Measurements from ENCODE around the gene TSPAN1. TPM values are rescaled to one million over a fixed set of nuclear protein-coding genes. Genes with fewer than 3 reads are reported as not detected.

Gene TSPAN1, protein sequence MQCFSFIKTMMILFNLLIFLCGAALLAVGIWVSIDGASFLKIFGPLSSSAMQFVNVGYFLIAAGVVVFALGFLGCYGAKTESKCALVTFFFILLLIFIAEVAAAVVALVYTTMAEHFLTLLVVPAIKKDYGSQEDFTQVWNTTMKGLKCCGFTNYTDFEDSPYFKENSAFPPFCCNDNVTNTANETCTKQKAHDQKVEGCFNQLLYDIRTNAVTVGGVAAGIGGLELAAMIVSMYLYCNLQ
- not detected for polyA plus RNA-seq (2013, experiment 1 of 2; ENCODE audit: insufficient read length)
- not detected for polyA plus RNA-seq (2013, experiment 2 of 2; ENCODE audit: insufficient read length)

DNA sequence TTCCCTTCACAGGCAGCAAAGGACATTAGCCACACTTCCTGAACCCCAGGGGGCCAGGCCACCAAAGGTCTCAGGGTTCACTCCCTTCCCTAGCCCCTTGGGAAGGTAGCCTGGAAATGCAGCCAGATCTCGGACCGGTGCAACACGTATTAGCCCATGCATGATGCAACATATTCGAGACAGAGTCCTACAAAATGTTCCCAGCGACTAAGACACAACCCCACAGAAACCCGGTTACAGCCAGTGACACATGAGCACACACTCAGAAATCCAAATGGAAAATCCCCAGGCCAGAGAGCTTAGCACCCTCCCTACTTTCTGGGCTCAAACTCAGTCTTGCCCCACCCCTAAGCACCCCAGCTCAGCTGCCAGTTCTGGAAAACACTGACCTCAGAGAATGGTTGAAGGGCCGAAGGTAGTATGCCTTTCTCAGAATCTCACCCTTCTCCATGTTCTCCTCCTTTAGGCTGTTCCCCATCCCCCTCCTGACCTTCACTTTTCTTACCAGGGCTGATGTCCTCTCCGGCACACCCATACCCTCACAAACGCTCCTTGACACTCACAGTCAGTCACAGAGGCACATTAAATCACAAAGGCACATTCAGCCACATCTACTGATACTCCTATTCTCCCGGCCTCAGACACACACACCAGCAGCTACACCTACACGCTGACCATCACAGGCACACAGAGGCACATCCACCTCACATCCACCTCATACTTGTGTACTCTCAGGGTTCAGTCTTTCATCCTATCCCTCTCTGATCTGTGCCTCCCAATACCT lies at the start of gene TSPAN1:
TSS of gene TSPAN1 (plus strand) at position 640 of the 784 bp plus-strand sequence. CDS start 6,021 bp downstream, outside the sequence.
- DNase-seq = no peak

GRCh38 chr1:46128344-46128743 lies 46.5 kb upstream of the TSPAN1 start:
- DNase-seq = no peak

DNA sequence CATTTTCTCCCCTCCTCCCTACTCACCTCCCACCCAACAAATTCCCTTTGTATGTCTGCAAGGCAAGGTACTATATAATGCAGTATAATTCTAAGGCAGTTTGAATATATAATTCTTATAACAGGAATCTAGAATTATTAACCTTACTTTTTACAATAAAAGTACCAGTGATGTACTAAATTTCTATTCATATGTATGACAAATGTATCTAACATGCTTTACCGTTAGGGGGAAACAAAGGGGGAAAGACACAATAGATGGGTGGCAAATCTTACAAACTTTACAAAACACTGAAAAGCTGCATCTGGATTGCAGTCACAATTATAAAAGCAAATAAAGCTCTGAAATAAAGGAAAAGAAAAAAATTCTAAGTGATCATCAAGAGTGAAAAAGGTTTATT lies 44.8 kb upstream of the TSPAN1 start:
- no peak for DNase-seq

- DNase-seq = no peak
Observed at GRCh38 chr1:46130606-46131005, 44.3 kb upstream of the TSPAN1 start.

DNA sequence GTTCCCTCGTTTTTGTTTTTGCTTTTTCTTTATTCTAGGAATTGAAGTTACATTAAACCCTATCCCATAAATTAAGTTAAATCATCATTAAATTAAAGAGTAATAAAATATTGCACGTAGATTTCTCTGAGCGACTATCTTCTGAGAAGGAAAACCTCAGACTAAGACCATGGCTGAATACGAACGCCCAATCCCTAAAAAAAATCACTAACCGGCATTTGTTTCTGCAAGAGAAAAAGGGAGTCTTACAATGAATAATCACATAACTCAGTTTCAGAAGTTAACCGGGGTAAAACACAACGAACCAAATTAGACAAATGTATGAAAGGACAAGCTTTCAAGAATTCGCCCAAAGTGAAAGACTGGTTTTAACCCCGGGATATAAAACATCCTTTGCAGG lies 43.8 kb upstream of the TSPAN1 start:
- DNase-seq = no peak

- peak; percentile 33 for DNase-seq
Observed at GRCh38 chr1:46131712-46132528, 43.0 kb upstream of the TSPAN1 start.

- DNase-seq = peak; percentile 99
Observed at GRCh38 chr1:46132529-46133180, 42.2 kb upstream of the TSPAN1 start, which contains the start of gene PIK3R3. Gene PIK3R3 (minus strand): TSS chr1:46132629. CDS start chr1:46131952, 677 bp downstream.

- no peak for DNase-seq
Observed at GRCh38 chr1:46133181-46133658, 41.7 kb upstream of the TSPAN1 start.

GRCh38 chr1:46133781-46134350 lies 41.0 kb upstream of the TSPAN1 start:
- DNase-seq = no peak

DNA sequence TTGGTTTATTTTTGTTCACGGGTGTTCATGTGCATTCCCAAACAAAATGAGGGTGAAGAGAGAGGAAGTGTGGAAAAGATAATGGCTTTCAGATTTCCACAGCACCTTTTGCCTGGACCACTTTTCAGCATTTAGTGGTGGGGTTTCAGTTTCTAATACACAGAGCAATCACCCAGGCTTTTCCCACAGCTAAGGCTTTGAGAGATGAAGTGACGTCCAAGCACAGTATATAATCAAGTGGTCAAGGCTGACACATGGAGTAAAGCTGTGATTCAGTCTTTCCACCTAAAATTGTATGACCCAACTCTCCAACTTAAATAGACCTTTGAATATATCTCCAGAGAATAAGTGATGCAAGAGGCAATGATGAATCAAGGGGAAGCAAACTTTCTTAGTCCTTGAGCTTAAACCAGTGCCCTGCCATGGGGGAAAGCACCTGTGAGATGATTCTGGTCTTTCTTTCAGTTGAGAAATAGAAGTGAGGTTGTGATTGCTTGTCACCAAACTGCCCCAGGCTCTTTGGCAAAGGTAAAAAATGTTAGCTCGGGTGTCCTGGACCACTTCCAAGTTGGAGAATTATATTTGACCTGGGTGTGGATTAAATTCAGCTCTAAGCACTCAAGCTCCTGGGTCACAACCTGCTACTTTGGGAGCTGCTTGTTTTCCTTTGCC lies 40.1 kb upstream of the TSPAN1 start:
- peak; percentile 54 for DNase-seq

- no peak for DNase-seq
Observed at GRCh38 chr1:46136711-46137110, 38.2 kb upstream of the TSPAN1 start.

GRCh38 chr1:46137916-46138315 lies 37.0 kb upstream of the TSPAN1 start:
- peak; percentile 37 for DNase-seq

- DNase-seq = no peak
Observed at GRCh38 chr1:46148318-46148717, 26.6 kb upstream of the TSPAN1 start.

DNA sequence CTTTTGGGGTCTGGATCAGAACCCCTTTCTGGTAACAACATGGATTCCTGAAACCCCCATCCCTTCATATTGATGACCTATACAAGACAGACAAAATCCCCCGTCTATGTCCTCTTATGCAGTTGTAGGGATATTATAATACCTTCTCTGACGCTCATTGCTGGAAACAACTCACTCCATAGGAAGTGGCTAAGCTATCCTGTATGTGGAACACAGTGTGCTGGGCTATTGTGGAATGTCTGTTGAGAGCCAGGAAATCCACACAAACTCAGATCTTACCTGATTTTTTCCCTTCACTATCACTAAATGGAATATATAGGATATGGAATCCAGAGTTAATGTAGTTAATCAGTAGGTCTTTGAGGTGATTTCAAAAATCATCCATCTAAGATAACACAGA lies 24.8 kb upstream of the TSPAN1 start:
- DNase-seq = no peak

DNA sequence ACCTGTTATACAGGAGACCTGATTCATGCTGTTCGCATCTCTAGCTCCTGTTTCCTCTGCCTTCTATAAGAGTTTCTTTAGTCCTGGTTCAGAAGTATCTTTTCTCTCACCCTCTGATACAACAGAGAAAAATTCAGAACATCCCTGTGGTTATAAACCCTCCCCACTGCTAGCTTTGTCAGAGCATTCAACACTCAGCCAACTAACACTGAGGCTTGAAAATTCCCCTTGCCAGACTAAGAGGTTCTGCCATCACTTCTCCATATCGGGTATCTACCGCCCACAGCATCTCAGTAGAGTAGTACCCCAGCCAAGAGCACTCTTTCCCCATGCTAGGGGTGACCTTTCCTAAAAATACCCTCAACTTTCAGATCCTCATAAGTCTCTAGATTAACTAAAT lies 22.9 kb upstream of the TSPAN1 start:
- DNase-seq = peak; percentile 76

DNA sequence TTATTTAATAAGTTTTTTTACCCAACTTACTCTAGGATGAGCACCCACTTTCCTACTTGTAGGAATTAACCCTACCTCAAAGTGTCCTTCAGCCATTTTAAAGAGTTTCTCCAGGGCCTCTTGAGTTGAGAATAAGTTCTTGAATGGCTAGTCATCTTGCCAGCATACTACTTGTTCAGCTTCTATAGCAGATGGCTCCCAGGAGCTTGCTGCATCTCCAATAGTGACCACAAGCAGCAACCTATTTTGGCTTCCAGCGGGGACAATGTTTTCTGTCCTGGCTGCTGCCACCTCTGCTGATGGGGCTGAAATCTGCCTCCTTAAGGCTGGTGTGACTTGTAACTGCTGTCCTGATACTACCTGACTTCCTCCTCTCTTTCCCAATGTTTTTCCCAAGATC lies 21.7 kb upstream of the TSPAN1 start:
- no peak for DNase-seq

DNA sequence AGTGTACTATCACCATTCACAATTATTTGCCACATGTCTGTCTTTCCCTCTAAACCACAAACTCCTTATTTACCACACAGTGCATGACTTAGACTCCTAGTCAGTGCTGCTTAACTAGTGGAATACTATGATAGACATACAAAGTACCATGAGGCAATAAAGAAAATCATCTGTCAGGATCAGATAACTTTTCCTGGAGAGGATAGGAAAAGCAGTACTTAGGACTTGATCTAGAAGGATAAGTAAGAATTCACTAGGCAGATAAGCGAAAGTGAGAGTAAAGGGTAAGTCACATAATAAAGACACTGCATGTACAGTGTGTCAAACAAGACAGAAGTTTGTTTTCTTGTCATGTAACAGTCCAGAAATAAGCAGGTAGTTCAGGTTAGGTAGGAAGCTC lies 21.2 kb upstream of the TSPAN1 start:
- DNase-seq = peak; percentile 22

GRCh38 chr1:46157916-46158311 lies 17.0 kb upstream of the TSPAN1 start:
- no peak for DNase-seq

DNA sequence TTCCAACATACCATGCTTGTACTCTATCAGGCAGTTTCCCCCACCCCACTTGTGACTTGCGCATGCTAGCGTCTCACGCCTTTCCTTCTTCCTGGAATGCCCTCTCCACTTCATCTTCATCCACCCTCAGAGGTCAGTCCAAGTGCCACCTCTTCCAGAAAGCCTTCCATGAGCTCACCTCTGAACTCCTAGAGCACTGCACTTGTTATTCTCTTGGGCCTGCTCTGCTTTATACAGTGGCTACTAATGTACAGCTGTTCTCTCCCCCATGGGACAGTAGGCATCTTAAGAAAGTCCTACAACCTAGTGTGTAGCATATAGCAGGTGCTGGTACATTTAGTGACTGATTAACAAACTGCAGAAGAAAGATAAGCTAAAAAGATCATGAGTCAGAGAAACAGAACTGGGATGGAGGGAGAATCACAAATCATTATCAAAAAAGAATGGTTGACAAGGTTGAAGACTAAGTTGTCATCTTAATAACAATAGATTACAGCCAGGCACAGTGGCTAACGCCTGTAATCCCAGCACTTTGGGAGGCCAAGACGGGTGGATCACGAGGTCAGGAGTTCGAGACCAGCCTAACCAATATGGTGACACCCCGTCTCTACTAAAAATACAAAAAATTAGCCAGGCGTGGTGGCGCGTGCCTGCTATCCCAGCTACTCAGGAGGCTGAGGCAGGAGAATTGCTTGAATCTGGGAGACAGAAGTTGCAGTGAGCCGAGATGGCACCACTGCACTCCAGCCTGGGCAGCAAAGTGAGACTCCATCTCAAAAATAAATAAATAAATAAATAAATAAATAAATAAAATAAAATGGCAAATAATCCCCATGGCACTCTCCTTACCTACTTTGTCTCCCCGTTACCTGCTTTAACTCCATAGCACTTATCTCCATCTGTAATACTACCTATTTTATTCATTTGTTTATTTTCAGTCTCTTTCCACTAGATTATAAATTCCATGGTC lies 16.3 kb upstream of the TSPAN1 start:
- DNase-seq = no peak

DNA sequence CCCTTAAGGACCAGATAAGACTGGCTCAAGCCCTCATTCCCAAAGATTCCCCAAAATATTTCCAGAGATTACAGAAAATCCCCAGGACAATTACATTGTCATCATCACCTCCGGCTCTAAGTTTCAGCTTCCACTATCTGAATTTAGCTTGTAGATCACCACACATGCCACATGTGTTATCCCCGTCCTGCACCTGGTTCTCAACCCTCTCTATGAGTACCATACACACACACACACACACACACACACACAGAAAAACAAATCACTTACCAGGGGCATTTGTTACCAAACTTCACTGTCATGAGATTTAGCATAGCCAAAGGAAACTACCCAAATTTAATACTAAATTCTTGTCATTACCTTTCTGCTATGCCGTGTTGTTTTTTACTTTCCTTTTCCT lies 15.4 kb upstream of the TSPAN1 start:
- no peak for DNase-seq

Measured in fibroblast of skin of abdomen (primary cell).